GM12878 (cell line): Measurements from ENCODE around the gene PAOX. TPM values are rescaled to one million over a fixed set of nuclear protein-coding genes. Genes with fewer than 3 reads are reported as not detected.

ENCODE experiments used
- ATAC-seq: fragments of 200-7000 bp; cut with Tn5 transposase; 3 replicates; pipeline ENCODE4 v1.9.1; 2020; ENCODE audit warnings: mild to moderate bottlenecking, moderate library complexity
- BruUV-seq: library from RNA; stranded (reverse); fragments of 400-500 nt; replicated peaks from 2 replicates; lab custom pipeline; 2021; lab: Mats Ljungman, UMichigan
- CTCF ChIA-PET: fragments of 300-600 bp; sonication (Branson Sonifier 250); formaldehyde crosslinking; extraction: SDS; loops from one replicate; lab custom pipeline; 2021; ENCODE audit warnings: inconsistent platforms; lab: Yijun Ruan, JAX
- POLR2A ChIA-PET: fragments of 350-600 bp; formaldehyde crosslinking; extraction: SDS; loops from one replicate; lab custom pipeline; 2021; ENCODE audit warnings: inconsistent platforms; lab: Charles Lee
- RAD21 ChIA-PET: fragments of 300-600 bp; sonication (Branson Sonifier 250); formaldehyde crosslinking; loops from one replicate; lab custom pipeline; 2023; ENCODE audit warnings: antibody characterized with exemption; ENCODE audit not compliant: unreplicated experiment; lab: Charles Lee
- SMC1A ChIA-PET: fragments of 300-600 bp; sonication (Branson Sonifier 250); formaldehyde crosslinking; loops from one replicate; lab custom pipeline; 2023; ENCODE audit not compliant: unreplicated experiment, uncharacterized antibody; lab: Charles Lee
- DNase-seq: peaks from one replicate; pipeline ENCODE4 v3.0.0-alpha.2; 2011; ENCODE audit warnings: low read depth, low spot score
- FAIRE-seq: peaks from 3 replicates; lab custom pipeline; 2011; peaks lifted over from hg19 to GRCh38; lab: Jason Lieb, UNC
- H2AFZ ChIP-seq: 2 replicates; pipeline ENCODE4 v1.6.0; 2011; ENCODE audit warnings: low read depth, low read length, control low read depth; ENCODE audit not compliant: control insufficient read depth
- H3K27ac ChIP-seq: 2 replicates; pipeline ENCODE4 v1.5.1; 2011; ENCODE audit warnings: control low read depth; ENCODE audit not compliant: control insufficient read depth, insufficient read depth
- H3K27me3 ChIP-seq, 2 experiments: replicated peaks in 1 of 2; 2 replicates each; pipeline versions ENCODE4 v1.6.0 to v1.6.1; 2011; ENCODE audit warnings: low read length in 1 of 2; ENCODE audit not compliant: control insufficient read depth in 2 of 2, insufficient read depth in 2 of 2
- H3K36me3 ChIP-seq, 2 experiments: 2 replicates each; pipeline ENCODE4 v1.5.1; 2011; ENCODE audit warnings: low read length in 1 of 2; ENCODE audit not compliant: control insufficient read depth in 2 of 2, insufficient read depth in 2 of 2
- H3K4me1 ChIP-seq: 2 replicates; pipeline ENCODE4 v1.6.1; 2011; ENCODE audit warnings: mild to moderate bottlenecking, low read length, moderate library complexity, mixed read lengths; ENCODE audit not compliant: control insufficient read depth, insufficient read depth
- H3K4me2 ChIP-seq: 2 replicates; pipeline ENCODE4 v1.6.0; 2011; ENCODE audit warnings: control low read depth; ENCODE audit not compliant: control insufficient read depth, insufficient read depth
- H3K4me3 ChIP-seq: fragments of 200-600 bp; sonication (generic); 2 replicates; pipeline ENCODE4 v1.5.1; 2016
- H3K79me2 ChIP-seq: 2 replicates; pipeline ENCODE4 v1.6.0; 2011; ENCODE audit warnings: low read length; ENCODE audit not compliant: control insufficient read depth, insufficient read depth
- H3K9ac ChIP-seq: 2 replicates; pipeline ENCODE4 v1.8.0; 2011; ENCODE audit warnings: low read length, control low read depth, mixed read lengths; ENCODE audit not compliant: control insufficient read depth, insufficient read depth
- H3K9me3 ChIP-seq: replicated peaks from 3 replicates; pipeline ENCODE4 v1.5.1; 2011; ENCODE audit warnings: mild to moderate bottlenecking, low read length; ENCODE audit not compliant: control insufficient read depth, insufficient read depth
- H4K20me1 ChIP-seq: 2 replicates; pipeline ENCODE4 v1.6.0; 2011; ENCODE audit not compliant: control insufficient read depth, insufficient read depth
- BCL11A ChIP-seq: IDR thresholded peaks from 2 replicates; pipeline ENCODE4 v1.6.1; 2011; ENCODE audit warnings: low read depth, low read length
- BCL3 ChIP-seq: IDR thresholded peaks from 2 replicates; pipeline ENCODE4 v1.6.1; 2011; ENCODE audit warnings: borderline replicate concordance, low read depth, mild to moderate bottlenecking, moderate library complexity, low read length; ENCODE audit not compliant: insufficient read depth, poor library complexity, severe bottlenecking
- BHLHE40 ChIP-seq, 2 experiments: fragments of 450-650 bp in 1 of 2; IDR thresholded peaks; 2 replicates each; pipeline ENCODE4 v1.6.1; 2011 to 2017; ENCODE audit warnings: low read depth in 2 of 2, borderline replicate concordance in 1 of 2, improper control_type of control experiment in 1 of 2, low read length in 1 of 2, mild to moderate bottlenecking in 1 of 2
- CEBPB ChIP-seq, 2 experiments: fragments of 150-350 bp in 1 of 2; IDR thresholded peaks; 2 replicates each; pipeline ENCODE4 v1.6.1; 2012 to 2014; ENCODE audit warnings: low read depth in 2 of 2, low read length in 2 of 2, borderline replicate concordance in 1 of 2, inconsistent platforms in 1 of 2
- CHD1 ChIP-seq: IDR thresholded peaks from 2 replicates; pipeline ENCODE4 v1.6.1; 2012; ENCODE audit warnings: low read depth, low read length, improper control_type of control experiment
- CTCF ChIP-seq, 3 experiments: IDR thresholded peaks in 2 of 3; conservative IDR thresholded peaks in 1 of 3; 2 replicates each; pipeline ENCODE4 v1.5.1; 2011; ENCODE audit warnings: low read depth in 3 of 3, low read length in 3 of 3, mild to moderate bottlenecking in 3 of 3, control low read depth in 2 of 3, moderate library complexity in 2 of 3, inconsistent platforms in 1 of 3, mixed read lengths in 1 of 3; ENCODE audit not compliant: control insufficient read depth in 2 of 3, insufficient read depth in 1 of 3; ENCODE audit errors: extremely low read depth in 1 of 3
- EP300 ChIP-seq, 2 experiments: fragments of 150-350 bp in 1 of 2; IDR thresholded peaks; 2 replicates each; pipeline ENCODE4 v1.6.1; 2011 to 2012; ENCODE audit warnings: low read depth in 2 of 2, low read length in 2 of 2, borderline replicate concordance in 1 of 2, improper control_type of control experiment in 1 of 2, inconsistent platforms in 1 of 2; ENCODE audit not compliant: control insufficient read depth in 1 of 2
- FOS ChIP-seq: IDR thresholded peaks from 3 replicates; pipeline ENCODE4 v1.6.1; 2011; ENCODE audit warnings: borderline replicate concordance; ENCODE audit not compliant: insufficient read length; ENCODE audit errors: extremely low read depth
- GATAD2B ChIP-seq: fragments of 450-650 bp; conservative IDR thresholded peaks from 2 replicates; pipeline ENCODE4 v1.6.1; 2017; ENCODE audit warnings: low read depth, mild to moderate bottlenecking, moderate library complexity
- HCFC1 ChIP-seq: fragments of 150-350 bp; IDR thresholded peaks from 2 replicates; pipeline ENCODE4 v1.6.1; 2014; ENCODE audit warnings: low read length
- MYB ChIP-seq: fragments of 150-350 bp; IDR thresholded peaks from 2 replicates; pipeline ENCODE4 v1.6.1; 2014; ENCODE audit warnings: mild to moderate bottlenecking, low read depth, low read length, borderline replicate concordance
- NBN ChIP-seq: fragments of 450-650 bp; IDR thresholded peaks from 2 replicates; pipeline ENCODE4 v1.6.1; 2016
- NFYA ChIP-seq: IDR thresholded peaks from 2 replicates; pipeline ENCODE4 v1.6.1; 2011; ENCODE audit warnings: low read depth, mild to moderate bottlenecking, low read length, improper control_type of control experiment, borderline replicate concordance
- RBBP5 ChIP-seq: fragments of 200-600 bp; sonication (generic); conservative IDR thresholded peaks from 2 replicates; pipeline ENCODE4 v1.6.1; 2016
- RELA ChIP-seq: fragments of 450-650 bp; IDR thresholded peaks from 2 replicates; pipeline ENCODE4 v1.8.0; 2014; ENCODE audit warnings: borderline replicate concordance; ENCODE audit not compliant: partially characterized antibody
- SIN3A ChIP-seq: IDR thresholded peaks from 2 replicates; pipeline ENCODE4 v1.6.1; 2012; ENCODE audit warnings: low read depth, low read length, improper control_type of control experiment
- SMARCA5 ChIP-seq: fragments of 450-650 bp; IDR thresholded peaks from 2 replicates; pipeline ENCODE4 v1.6.1; 2017; ENCODE audit warnings: mild to moderate bottlenecking
- STAT1 ChIP-seq: fragments of 450-650 bp; conservative IDR thresholded peaks from 2 replicates; pipeline ENCODE4 v1.6.1; 2014; ENCODE audit warnings: antibody characterized with exemption, mild to moderate bottlenecking
- SUPT20H ChIP-seq: IDR thresholded peaks from 2 replicates; pipeline ENCODE4 v1.6.1; 2011; ENCODE audit warnings: low read depth, mild to moderate bottlenecking, low read length, moderate library complexity, borderline replicate concordance; ENCODE audit not compliant: control insufficient read depth
- WGBS: methylation state at CpG from one replicate; pipeline ENCODE4 v1.1.6; 2016; ENCODE audit warnings: low lambda C conversion rate; ENCODE audit not compliant: insufficient replicate concordance, insufficient coverage; ENCODE audit errors: missing lambda C conversion rate; 5-methylcytosine and 5-hydroxymethylcytosine counted together
- in situ Hi-C: fragments of 300-500 bp; cut with MboI; formaldehyde crosslinking; loops from 9 replicates; pipeline ENCODE4 v1.14.3; 2018; ENCODE audit warnings: mixed read lengths
- intact Hi-C: fragments of 100-400 bp; cut with micrococcal nuclease; formaldehyde crosslinking; loops from one replicate; pipeline ENCODE4 v1.14.2; 2022; ENCODE audit not compliant: unreplicated experiment
- polyA plus RNA-seq, 11 experiments: library from polyadenylated mRNA; depleted of rRNA in 4 of 11; unstranded in 6 of 11; stranded (reverse) in 5 of 11; fragments of >200 nt; fragmentation: Nextera tagmentation in 4 of 11; fragmentation: Illumina TruSeq in 1 of 11; extraction: Ambion mirVana in 4 of 11; extraction: Trizol in 1 of 11; gene quantifications; 1 replicate in 1 of 11; 2 replicates in 10 of 11; pipeline versions ENCODE4 v1.2.1 to v1.2.3, GENCODE V29; 2011 to 2016; ENCODE audit warnings: inconsistent platforms in 2 of 11, missing spikeins in 2 of 11, low read depth in 1 of 11
- total RNA-seq, 4 experiments: library from RNA; depleted of rRNA in 3 of 4; stranded (reverse); fragments of >200 nt in 3 of 4; fragmentation: Illumina TruSeq in 1 of 4; extraction: Trizol in 1 of 4; gene quantifications; 2 replicates each; pipeline versions ENCODE4 v1.2.1 to v1.2.3, GENCODE V29; 2013 to 2021

The PAOX gene
- total and polyA plus RNA-seq, 10 of the 15 experiments (the other 5 are each of a cell fraction or from before 2014, with no cell fraction given), result 1.2 to 22.2 (median 10.5) TPM

GRCh38 chr10:133365461-133366129, 13.5 kb upstream of the PAOX start:
- intact Hi-C loops (no loop called here), in situ Hi-C loops (no loop called here)
- 89% methylated on average over 13 of the region's 13 CpGs for WGBS
- H3K27ac ChIP-seq, result no peak overlapping the region
- BruUV-seq, result no TSS peak
- no peaks in the 10 kb centered on the region for H3K9me3 ChIP-seq
- no peak overlapping the region for H3K4me2 ChIP-seq
- H2AFZ ChIP-seq, result no peak overlapping the region
- FAIRE-seq, result no peak
- H3K9ac ChIP-seq, result no peak overlapping the region
- peaks cover 5 to 13% of the 10 kb centered on the region in 2 experiments for H3K36me3 ChIP-seq
- H3K27me3 ChIP-seq, result no peaks in the 10 kb centered on the region
- peaks cover 18% of the 10 kb centered on the region for H3K4me1 ChIP-seq
- RAD21 ChIA-PET, result no interaction called here
- SMC1A ChIA-PET, result no interaction called here
- no peaks in the 10 kb centered on the region for H4K20me1 ChIP-seq
- no peak for ATAC-seq
- POLR2A ChIA-PET, result no interaction called here
- H3K4me3 ChIP-seq, result no peak overlapping the region
- no peaks in the 10 kb centered on the region for H3K79me2 ChIP-seq
- TF ChIP-seq CTCF (IDR thresholded peaks at IDR 0.05 in 2 of 3, conservative IDR thresholded peaks at IDR 0.05 in 1 of 3; ENCODE audit: control insufficient read depth in 2 of 3, extremely low read depth in 1 of 3, insufficient read depth in 1 of 3, low read depth in 3 of 3, low read length in 3 of 3) (no peak), GATAD2B (no peak), RELA (no peak), FOS (no peak), STAT1 (no peak), BHLHE40 (IDR thresholded peaks at IDR 0.05; ENCODE audit: borderline replicate concordance in 1 of 2, low read depth in 2 of 2, low read length in 1 of 2) (no peak), CHD1 (no peak), SMARCA5 (no peak), MYB (no peak), BCL11A (no peak), EP300 (IDR thresholded peaks at IDR 0.05; ENCODE audit: borderline replicate concordance in 1 of 2, control insufficient read depth in 1 of 2, low read depth in 2 of 2, low read length in 2 of 2) (no peak), SUPT20H (no peak), RBBP5 (no peak), NFYA (no peak), SIN3A (no peak), HCFC1 (no peak), BCL3 (no peak), NBN (no peak), CEBPB (IDR thresholded peaks at IDR 0.05; ENCODE audit: borderline replicate concordance in 1 of 2, low read depth in 2 of 2, low read length in 2 of 2) (no peak)
- CTCF ChIA-PET, result no interaction called here
- no peak for DNase-seq
